Measurements from ENCODE around the gene FNTB. TPM values are rescaled to one million over a fixed set of nuclear protein-coding genes. Genes with fewer than 3 reads are reported as not detected.
A peak's percentile ranks its signal among the peaks of the same experiment; 100 is the strongest.

Gene FNTB
- total and polyA plus RNA-seq, 2 donors = 6.6 to 9.5 TPM

GRCh38 chr14:64971491-64971942, 15.2 kb upstream of the FNTB start:
- DNase-seq (ENCODE audit: low read depth in 6 of 9, low spot score in 9 of 9) = no peak

GRCh38 chr14:64971943-64972791, 14.5 kb upstream of the FNTB start, which contains the start of gene RAB15:
TSS of gene RAB15 (minus strand) at chr14:64972336. CDS start at chr14:64972076, 260 bp downstream.
- peaks cover 2 to 26% of the 10 kb centered on the region in 2 donors for H3K4me1 ChIP-seq (ENCODE audit: control insufficient read depth in 2 of 2, insufficient read depth in 2 of 2, low read length in 2 of 2)
- H3K27me3 ChIP-seq (ENCODE audit: control insufficient read depth in 2 of 2, insufficient read depth in 1 of 2, low read length in 1 of 2) = peaks cover 0 to 26% of the 10 kb centered on the region in 2 donors
- under 1% methylated on average over 96 of the region's 96 CpGs for WGBS
- H3K9me3 ChIP-seq (ENCODE audit: control insufficient read depth in 2 of 2, insufficient read depth in 1 of 2, low read length in 1 of 2) = no peaks in the 10 kb centered on the region
- H3K4me3 ChIP-seq (ENCODE audit: low read length in 2 of 2) = peak within 1 kb of the TSS; percentile 55 to 78
- DNase-seq (ENCODE audit: low read depth in 6 of 9, low spot score in 9 of 9) = peak in 6 of 9 donors; percentile 31 to 71 (median 52)
- no peak within 1 kb of the TSS for H3K27ac ChIP-seq (ENCODE audit: low read depth in 1 of 2, low read length in 1 of 2)
- H3K36me3 ChIP-seq (ENCODE audit: control insufficient read depth in 2 of 2, insufficient read depth in 2 of 2, low read length in 1 of 2) = no peaks in the 10 kb centered on the region

More at GRCh38 chr14:64971491-64971942, 15.2 kb upstream of the FNTB start:
- Histone ChIP-seq H3K36me3 (ENCODE audit: control insufficient read depth in 2 of 2, insufficient read depth in 2 of 2, low read length in 1 of 2) (no peaks in the 10 kb centered on the region), H3K4me1 (ENCODE audit: control insufficient read depth in 2 of 2, insufficient read depth in 2 of 2, low read length in 2 of 2) (peaks cover 2 to 26% of the 10 kb centered on the region in 2 donors), H3K27me3 (ENCODE audit: control insufficient read depth in 2 of 2, insufficient read depth in 1 of 2, low read length in 1 of 2) (peaks cover 0 to 20% of the 10 kb centered on the region in 2 donors), H3K4me3 (ENCODE audit: low read length in 2 of 2) (peak overlapping the region; percentile 46 to 78), H3K27ac (ENCODE audit: low read depth in 1 of 2, low read length in 1 of 2) (no peak overlapping the region), H3K9me3 (ENCODE audit: control insufficient read depth in 2 of 2, insufficient read depth in 1 of 2, low read length in 1 of 2) (no peaks in the 10 kb centered on the region)
- 8% methylated on average over 31 of the region's 31 CpGs for WGBS

GRCh38 chr14:64973026-64973442, 13.7 kb upstream of the FNTB start:
- H3K27me3 ChIP-seq (ENCODE audit: control insufficient read depth in 2 of 2, insufficient read depth in 1 of 2, low read length in 1 of 2) = peaks cover 0 to 33% of the 10 kb centered on the region in 2 donors
- H3K27ac ChIP-seq (ENCODE audit: low read depth in 1 of 2, low read length in 1 of 2) = no peak overlapping the region
- peaks cover 2 to 26% of the 10 kb centered on the region in 2 donors for H3K4me1 ChIP-seq (ENCODE audit: control insufficient read depth in 2 of 2, insufficient read depth in 2 of 2, low read length in 2 of 2)
- 93% methylated on average over 8 of the region's 8 CpGs for WGBS
- H3K36me3 ChIP-seq (ENCODE audit: control insufficient read depth in 2 of 2, insufficient read depth in 2 of 2, low read length in 1 of 2) = no peaks in the 10 kb centered on the region
- DNase-seq (ENCODE audit: low read depth in 6 of 9, low spot score in 9 of 9) = no peak
- H3K9me3 ChIP-seq (ENCODE audit: control insufficient read depth in 2 of 2, insufficient read depth in 1 of 2, low read length in 1 of 2) = no peaks in the 10 kb centered on the region
- no peak overlapping the region for H3K4me3 ChIP-seq (ENCODE audit: low read length in 2 of 2)

GRCh38 chr14:64973826-64974225, 12.9 kb upstream of the FNTB start:
- Histone ChIP-seq H3K4me3 (ENCODE audit: low read length in 2 of 2) (no peak overlapping the region), H3K36me3 (ENCODE audit: control insufficient read depth in 2 of 2, insufficient read depth in 2 of 2, low read length in 1 of 2) (no peaks in the 10 kb centered on the region), H3K4me1 (ENCODE audit: control insufficient read depth in 2 of 2, insufficient read depth in 2 of 2, low read length in 2 of 2) (peaks cover 2 to 23% of the 10 kb centered on the region in 2 donors), H3K9me3 (ENCODE audit: control insufficient read depth in 2 of 2, insufficient read depth in 1 of 2, low read length in 1 of 2) (no peaks in the 10 kb centered on the region), H3K27me3 (ENCODE audit: control insufficient read depth in 2 of 2, insufficient read depth in 1 of 2, low read length in 1 of 2) (peaks cover 0 to 34% of the 10 kb centered on the region in 2 donors), H3K27ac (ENCODE audit: low read depth in 1 of 2, low read length in 1 of 2) (no peak overlapping the region)
- DNase-seq (ENCODE audit: low read depth in 6 of 9, low spot score in 9 of 9) = no peak
- 99% methylated on average over 9 of the region's 9 CpGs for WGBS

- no peak overlapping the region for H3K4me3 ChIP-seq (ENCODE audit: low read length in 2 of 2)
- DNase-seq (ENCODE audit: low read depth in 6 of 9, low spot score in 9 of 9) = no peak
- H3K4me1 ChIP-seq (ENCODE audit: control insufficient read depth in 2 of 2, insufficient read depth in 2 of 2, low read length in 2 of 2) = peaks cover 2 to 21% of the 10 kb centered on the region in 2 donors
- no peak overlapping the region for H3K27ac ChIP-seq (ENCODE audit: low read depth in 1 of 2, low read length in 1 of 2)
- WGBS = 95% methylated on average over 8 of the region's 8 CpGs
- no peaks in the 10 kb centered on the region for H3K36me3 ChIP-seq (ENCODE audit: control insufficient read depth in 2 of 2, insufficient read depth in 2 of 2, low read length in 1 of 2)
- peaks cover 0 to 36% of the 10 kb centered on the region in 2 donors for H3K27me3 ChIP-seq (ENCODE audit: control insufficient read depth in 2 of 2, insufficient read depth in 1 of 2, low read length in 1 of 2)
- H3K9me3 ChIP-seq (ENCODE audit: control insufficient read depth in 2 of 2, insufficient read depth in 1 of 2, low read length in 1 of 2) = no peaks in the 10 kb centered on the region
Observed at GRCh38 chr14:64974563-64974962, 12.1 kb upstream of the FNTB start.

GRCh38 chr14:64979336-64980074, 7.2 kb upstream of the FNTB start:
- H3K27me3 ChIP-seq (ENCODE audit: control insufficient read depth in 2 of 2, insufficient read depth in 1 of 2, low read length in 1 of 2) = peaks cover 0 to 22% of the 10 kb centered on the region in 2 donors
- H3K4me3 ChIP-seq (ENCODE audit: low read length in 2 of 2) = no peak overlapping the region
- no peak overlapping the region for H3K27ac ChIP-seq (ENCODE audit: low read depth in 1 of 2, low read length in 1 of 2)
- H3K9me3 ChIP-seq (ENCODE audit: control insufficient read depth in 2 of 2, insufficient read depth in 1 of 2, low read length in 1 of 2) = no peaks in the 10 kb centered on the region
- peaks cover 0 to 3% of the 10 kb centered on the region in 2 donors for H3K4me1 ChIP-seq (ENCODE audit: control insufficient read depth in 2 of 2, insufficient read depth in 2 of 2, low read length in 2 of 2)
- 90% methylated on average over 5 of the region's 5 CpGs for WGBS
- no peaks in the 10 kb centered on the region for H3K36me3 ChIP-seq (ENCODE audit: control insufficient read depth in 2 of 2, insufficient read depth in 2 of 2, low read length in 1 of 2)
- no peak for DNase-seq (ENCODE audit: low read depth in 6 of 9, low spot score in 9 of 9)

- 9% methylated on average over 15 of the region's 15 CpGs for WGBS
- no peaks in the 10 kb centered on the region for H3K36me3 ChIP-seq (ENCODE audit: control insufficient read depth in 2 of 2, insufficient read depth in 2 of 2, low read length in 1 of 2)
- H3K4me1 ChIP-seq (ENCODE audit: control insufficient read depth in 2 of 2, insufficient read depth in 2 of 2, low read length in 2 of 2) = peaks cover 2 to 13% of the 10 kb centered on the region in 2 donors
- no peak overlapping the region for H3K4me3 ChIP-seq (ENCODE audit: low read length in 2 of 2)
- H3K27me3 ChIP-seq (ENCODE audit: control insufficient read depth in 2 of 2, insufficient read depth in 1 of 2, low read length in 1 of 2) = peaks cover 0 to 11% of the 10 kb centered on the region in 2 donors
- no peak overlapping the region for H3K27ac ChIP-seq (ENCODE audit: low read depth in 1 of 2, low read length in 1 of 2)
- H3K9me3 ChIP-seq (ENCODE audit: control insufficient read depth in 2 of 2, insufficient read depth in 1 of 2, low read length in 1 of 2) = no peaks in the 10 kb centered on the region
- peak in 6 of 9 donors; percentile 39 to 77 (median 58) for DNase-seq (ENCODE audit: low read depth in 6 of 9, low spot score in 9 of 9)
Observed at GRCh38 chr14:64983439-64984310, 3.0 kb upstream of the FNTB start.

GRCh38 chr14:64987438-64987767, 708 bp downstream of the FNTB start:
- Histone ChIP-seq H3K4me3 (ENCODE audit: low read length in 2 of 2) (peak overlapping the region; percentile 83 to 94), H3K27me3 (ENCODE audit: control insufficient read depth in 2 of 2, insufficient read depth in 1 of 2, low read length in 1 of 2) (peaks cover 0 to 6% of the 10 kb centered on the region in 2 donors), H3K4me1 (ENCODE audit: control insufficient read depth in 2 of 2, insufficient read depth in 2 of 2, low read length in 2 of 2) (peaks cover 11 to 29% of the 10 kb centered on the region in 2 donors), H3K9me3 (ENCODE audit: control insufficient read depth in 2 of 2, insufficient read depth in 1 of 2, low read length in 1 of 2) (no peaks in the 10 kb centered on the region), H3K36me3 (ENCODE audit: control insufficient read depth in 2 of 2, insufficient read depth in 2 of 2, low read length in 1 of 2) (no peaks in the 10 kb centered on the region), H3K27ac (ENCODE audit: low read depth in 1 of 2, low read length in 1 of 2) (peak overlapping the region; percentile 94 to 96)
- no peak for DNase-seq (ENCODE audit: low read depth in 6 of 9, low spot score in 9 of 9)
- WGBS = 2% methylated on average over 8 of the region's 8 CpGs

All from thymus (tissue), 11 donors.